ENCODE results near the gene SULT1C2. TPM values are rescaled to one million over a fixed set of nuclear protein-coding genes. Genes with fewer than 3 reads are reported as not detected.
"Not testable (repeated sequence)": the region's sequence is repeated elsewhere in the genome, so short reads cannot be mapped to it uniquely, and the experiment has no call there.

SULT1C2 gene
- total RNA-seq, 4 donors from 2014 or later = 0.28 to 2.4 TPM; not detected in 2

GRCh38 chr2:108347786-108348185 lies 59.1 kb downstream of the SULT1C2 start:
- no peak for DNase-seq (ENCODE audit: low spot score)
- ATAC-seq (ENCODE audit: low FRiP score) = no peak
- no peak for TF ChIP-seq CTCF (IDR thresholded peaks at IDR 0.05)

GRCh38 chr2:108348816-108349570 lies 60.3 kb downstream of the SULT1C2 start:
- no peak for DNase-seq (ENCODE audit: low spot score)
- no peak for TF ChIP-seq CTCF (IDR thresholded peaks at IDR 0.05)
- ATAC-seq (ENCODE audit: low FRiP score) = no peak

- no peak for ATAC-seq (ENCODE audit: low FRiP score)
- DNase-seq (ENCODE audit: low spot score) = no peak
- no peak for TF ChIP-seq CTCF (IDR thresholded peaks at IDR 0.05)
Measured at GRCh38 chr2:108349571-108349928, 60.9 kb downstream of the SULT1C2 start.

GRCh38 chr2:108351889-108352288 lies 63.2 kb downstream of the SULT1C2 start:
- ATAC-seq (ENCODE audit: low FRiP score) (no peak), DNase-seq (ENCODE audit: low spot score) (no peak)
- no peak for TF ChIP-seq CTCF (IDR thresholded peaks at IDR 0.05)

DNA sequence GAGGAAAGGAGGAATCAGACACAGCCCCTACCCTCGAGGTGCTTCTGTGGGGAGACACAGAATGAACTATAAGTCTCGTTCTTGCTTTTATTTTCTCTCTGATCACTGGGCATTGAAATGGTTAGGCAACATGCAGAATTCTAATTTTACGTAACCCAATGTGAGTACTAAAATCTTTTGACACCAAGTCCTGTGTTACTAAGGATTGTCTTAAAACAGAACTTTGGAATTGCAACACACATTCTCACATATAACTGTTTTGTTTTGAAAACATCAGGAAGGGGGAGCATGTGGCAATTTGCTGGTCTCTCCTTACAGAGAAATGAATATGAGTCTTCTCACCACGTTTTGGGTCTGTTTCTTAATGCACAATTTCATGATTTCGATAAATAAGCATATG lies 65.4 kb downstream of the SULT1C2 start:
- no peak for TF ChIP-seq CTCF (IDR thresholded peaks at IDR 0.05)
- ATAC-seq (ENCODE audit: low FRiP score) = no peak
- DNase-seq (ENCODE audit: low spot score) = no peak

- no peak for ATAC-seq (ENCODE audit: low FRiP score)
- DNase-seq (ENCODE audit: low spot score) = no peak
- no peak for TF ChIP-seq CTCF (IDR thresholded peaks at IDR 0.05)
Measured at GRCh38 chr2:108355906-108356734, 67.4 kb downstream of the SULT1C2 start.

- not testable (repeated sequence) for ATAC-seq (ENCODE audit: low FRiP score); DNase-seq (ENCODE audit: low spot score)
Measured at GRCh38 chr2:108359336-108359735, 70.6 kb downstream of the SULT1C2 start.

Other genes starting within 250 kb of the SULT1C2 start
- gene SULT1C3, start 48.9 kb upstream of the SULT1C2 start, total RNA-seq = not detected
- gene SULT1C4, start 89.1 kb downstream of the SULT1C2 start, total RNA-seq = 10 to 100 TPM in 1 of 4 donors, 1 to 10 TPM in 3; 3.5 to 16.2 (median 4.2) TPM
- 10 to 100 TPM; 18.9 to 59.1 (median 24.1) TPM for gene GCC2, start 160.3 kb downstream of the SULT1C2 start, total RNA-seq
- 100 to 1,000 TPM in 3 of 4 donors, 10 to 100 TPM in 1; 69.4 to 175 (median 155) TPM for gene LIMS1, start 245.6 kb downstream of the SULT1C2 start, total RNA-seq

Measured in omental fat pad (tissue), 4 donors.